ENCODE data around the gene TP53BP2.

The TP53BP2 gene

GRCh38 chr1:223796210-223796609 is 49.5 kb downstream of the TP53BP2 start:
- DNase-seq (ENCODE audit: low spot score), result no peak

GRCh38 chr1:223794136-223794880 is 51.4 kb downstream of the TP53BP2 start:
- DNase-seq (ENCODE audit: low spot score), result no peak

- no peak for DNase-seq (ENCODE audit: low spot score)
Observed at GRCh38 chr1:223793716-223794115, 52.0 kb downstream of the TP53BP2 start.

- no peak for DNase-seq (ENCODE audit: low spot score)
Observed at GRCh38 chr1:223792046-223792445, 53.7 kb downstream of the TP53BP2 start.

GRCh38 chr1:223788746-223789415 is 56.9 kb downstream of the TP53BP2 start:
- no peak for DNase-seq (ENCODE audit: low spot score)

- DNase-seq (ENCODE audit: low spot score), result no peak
Observed at GRCh38 chr1:223785808-223786207, 59.9 kb downstream of the TP53BP2 start.

- DNase-seq (ENCODE audit: low spot score), result no peak
Observed at GRCh38 chr1:223784541-223784940, 61.2 kb downstream of the TP53BP2 start.

- no peak for DNase-seq (ENCODE audit: low spot score)
Observed at GRCh38 chr1:223783676-223784075, 62.1 kb downstream of the TP53BP2 start.

- DNase-seq (ENCODE audit: low spot score), result no peak
Observed at GRCh38 chr1:223780949-223781348, 64.8 kb downstream of the TP53BP2 start.

- DNase-seq (ENCODE audit: low spot score), result no peak
Observed at GRCh38 chr1:223780318-223780717, 65.4 kb downstream of the TP53BP2 start.

- DNase-seq (ENCODE audit: low spot score), result no peak
Observed at GRCh38 chr1:223776826-223777454, 68.8 kb downstream of the TP53BP2 start.

- DNase-seq (ENCODE audit: low spot score), result peak; percentile 94
Observed at GRCh38 chr1:223776075-223776814, 69.5 kb downstream of the TP53BP2 start.

- DNase-seq (ENCODE audit: low spot score), result no peak
Observed at GRCh38 chr1:223775711-223776074, 70.1 kb downstream of the TP53BP2 start.

GRCh38 chr1:223775054-223775453 is 70.7 kb downstream of the TP53BP2 start:
- no peak for DNase-seq (ENCODE audit: low spot score)

- no peak for DNase-seq (ENCODE audit: low spot score)
Observed at GRCh38 chr1:223774134-223774814, 71.5 kb downstream of the TP53BP2 start.

GRCh38 chr1:223772771-223773160 is 73.0 kb downstream of the TP53BP2 start:
- DNase-seq (ENCODE audit: low spot score), result no peak

- DNase-seq (ENCODE audit: low spot score), result peak; percentile 87
Observed at GRCh38 chr1:223771814-223772770, 73.7 kb downstream of the TP53BP2 start.

GRCh38 chr1:223771469-223771813 is 74.3 kb downstream of the TP53BP2 start:
- no peak for DNase-seq (ENCODE audit: low spot score)

GRCh38 chr1:223770621-223771315 is 75.0 kb downstream of the TP53BP2 start:
- DNase-seq (ENCODE audit: low spot score), result no peak

- DNase-seq (ENCODE audit: low spot score), result no peak
Observed at GRCh38 chr1:223765719-223766340, 79.9 kb downstream of the TP53BP2 start.
